ENCODE measurements around the gene RNF44.

Gene RNF44

GRCh38 chr5:176536902-176537553, at the start of gene RNF44:
Gene RNF44, minus strand, starts transcription at chr5:176537402. Its CDS starts 4,930 bp downstream, at chr5:176532472.
- DNase-seq, result peak; percentile 98

- no peak for DNase-seq
These were observed 45.9 kb upstream of the RNF44 start for GRCh38 chr5:176583076-176583475.

- no peak for DNase-seq
These were observed 44.2 kb upstream of the RNF44 start for GRCh38 chr5:176581361-176581760.

- DNase-seq, result no peak
These were observed 42.1 kb upstream of the RNF44 start for GRCh38 chr5:176579323-176579722.

- DNase-seq, result peak; percentile 27
These were observed 41.2 kb upstream of the RNF44 start for GRCh38 chr5:176578391-176578808.

DNA sequence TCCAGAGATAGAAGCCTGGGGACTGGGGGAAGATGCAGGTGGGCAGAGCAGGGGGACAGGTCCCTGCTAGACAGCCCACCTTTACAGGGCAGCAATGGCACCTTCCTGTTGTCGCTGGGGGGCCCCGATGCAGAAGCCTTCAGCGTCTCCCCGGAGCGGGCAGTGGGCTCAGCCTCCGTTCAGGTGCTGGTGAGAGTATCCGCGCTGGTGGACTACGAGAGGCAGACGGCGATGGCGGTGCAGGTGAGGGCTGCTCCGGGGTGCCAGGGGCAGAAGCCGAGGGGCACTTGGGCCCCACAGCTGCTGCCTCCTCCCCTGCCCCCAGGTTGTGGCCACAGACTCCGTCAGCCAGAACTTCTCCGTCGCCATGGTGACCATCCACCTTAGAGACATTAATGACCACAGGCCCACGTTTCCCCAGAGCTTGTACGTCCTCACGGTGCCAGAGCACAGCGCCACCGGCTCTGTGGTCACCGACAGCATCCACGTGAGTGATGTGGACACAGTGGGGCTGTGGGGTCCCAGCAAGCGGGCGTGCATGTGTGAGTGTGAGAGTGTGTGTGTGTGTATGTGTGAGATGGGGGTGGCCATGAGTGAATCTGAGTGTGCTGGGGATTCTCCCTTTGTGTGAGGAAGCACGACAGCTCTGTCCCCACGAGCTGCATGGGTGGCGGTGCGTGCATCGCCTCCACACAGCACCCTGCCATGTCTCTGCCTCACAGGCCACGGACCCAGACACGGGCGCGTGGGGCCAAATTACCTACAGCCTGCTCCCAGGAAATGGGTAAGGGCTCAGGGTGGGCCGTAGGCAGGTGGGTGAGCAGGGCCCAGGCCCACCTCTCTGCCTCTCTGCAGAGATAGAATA, 40.3 kb upstream of the RNF44 start:
- no peak for DNase-seq

DNA sequence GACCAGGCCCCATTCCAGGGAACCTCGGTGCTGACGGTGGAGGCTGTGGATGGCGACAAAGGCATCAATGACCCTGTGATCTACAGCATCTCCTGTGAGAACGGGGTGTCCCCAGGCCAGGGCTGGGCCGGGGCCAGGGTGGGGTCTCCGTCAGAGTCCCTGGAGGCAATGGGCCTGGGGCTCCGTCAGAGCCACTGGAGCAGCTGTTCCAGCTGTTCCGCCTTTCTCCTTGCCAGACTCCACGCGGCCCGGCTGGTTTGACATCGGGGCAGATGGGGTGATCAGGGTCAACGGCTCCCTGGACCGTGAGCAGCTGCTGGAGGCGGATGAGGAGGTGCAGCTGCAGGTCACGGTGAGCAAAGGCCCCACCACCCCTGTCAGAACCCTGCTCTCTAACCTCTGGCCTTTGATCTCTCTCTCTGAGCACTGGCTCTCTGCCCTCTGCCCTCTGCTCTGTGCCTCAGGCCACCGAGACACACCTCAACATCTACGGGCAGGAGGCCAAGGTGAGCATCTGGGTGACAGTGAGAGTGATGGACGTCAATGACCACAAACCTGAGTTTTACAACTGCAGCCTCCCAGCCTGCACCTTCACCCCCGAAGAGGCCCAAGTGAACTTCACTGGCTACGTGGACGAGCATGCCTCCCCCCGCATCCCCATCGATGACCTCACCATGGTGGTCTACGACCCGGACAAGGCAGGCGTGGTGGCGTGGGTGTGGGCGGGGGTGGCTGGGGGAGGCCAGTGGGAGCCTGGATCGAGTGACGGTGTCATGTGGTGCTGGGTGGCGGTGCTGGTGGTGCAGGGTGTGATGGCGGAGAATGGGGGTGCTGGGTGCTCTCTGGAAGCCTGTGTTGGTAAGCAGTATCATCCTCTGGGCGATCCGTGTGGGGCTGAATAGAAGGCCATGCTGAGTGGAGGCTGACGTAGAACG, 38.6 kb upstream of the RNF44 start:
- no peak for DNase-seq

- DNase-seq, result no peak
These were observed 37.9 kb upstream of the RNF44 start for GRCh38 chr5:176575066-176575465.

DNA sequence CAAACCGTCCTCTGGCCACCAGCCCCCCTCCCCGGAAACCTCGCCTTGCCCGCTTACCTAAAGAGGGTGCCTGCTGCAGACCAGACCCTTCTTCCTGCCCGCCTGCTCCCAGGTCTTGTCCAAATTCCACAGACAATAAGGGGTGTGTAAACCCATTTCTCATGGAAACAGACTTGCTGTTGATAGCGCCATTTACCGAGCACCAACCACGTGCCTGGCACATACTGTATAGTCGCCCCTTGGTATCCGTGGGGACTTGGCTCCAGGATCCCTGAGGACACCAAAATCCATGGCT, 37.0 kb upstream of the RNF44 start:
- DNase-seq, result no peak

DNA sequence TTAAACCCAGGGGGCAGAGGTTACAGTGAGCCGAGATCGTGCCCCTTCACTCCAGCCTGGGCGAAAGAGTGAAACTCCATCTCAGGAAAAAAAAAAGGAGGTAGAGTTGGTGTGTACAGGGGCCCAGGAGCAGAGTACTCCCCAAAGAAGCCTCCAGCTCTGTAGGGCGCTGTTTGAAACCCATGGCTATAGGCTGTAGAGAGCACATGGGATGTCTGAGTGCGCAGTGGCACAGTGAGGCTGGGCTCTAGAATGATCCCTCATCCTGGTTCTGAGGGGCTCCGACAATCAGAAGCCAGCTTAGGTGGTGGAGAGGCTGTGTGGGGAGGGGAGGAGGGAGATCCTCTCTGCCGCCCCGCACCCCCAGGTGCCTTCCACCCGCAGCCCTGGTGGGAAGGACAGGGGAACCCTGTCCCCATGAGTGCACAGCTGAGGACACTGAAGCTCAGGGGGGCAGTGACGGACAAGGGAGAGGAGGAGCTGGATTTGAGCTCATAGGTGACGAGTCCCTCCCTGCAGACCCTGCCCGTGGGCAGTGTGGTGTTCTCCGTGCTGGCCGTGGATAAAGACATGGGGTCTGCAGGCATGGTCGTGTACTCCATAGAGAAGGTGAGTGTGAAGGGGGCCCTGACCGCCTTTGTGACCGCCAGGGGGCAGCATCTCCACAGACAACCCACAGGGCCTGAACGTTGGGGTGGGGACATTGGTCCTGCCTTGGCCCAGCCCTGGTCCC, 36.5 kb upstream of the RNF44 start:
- peak; percentile 42 for DNase-seq

DNA sequence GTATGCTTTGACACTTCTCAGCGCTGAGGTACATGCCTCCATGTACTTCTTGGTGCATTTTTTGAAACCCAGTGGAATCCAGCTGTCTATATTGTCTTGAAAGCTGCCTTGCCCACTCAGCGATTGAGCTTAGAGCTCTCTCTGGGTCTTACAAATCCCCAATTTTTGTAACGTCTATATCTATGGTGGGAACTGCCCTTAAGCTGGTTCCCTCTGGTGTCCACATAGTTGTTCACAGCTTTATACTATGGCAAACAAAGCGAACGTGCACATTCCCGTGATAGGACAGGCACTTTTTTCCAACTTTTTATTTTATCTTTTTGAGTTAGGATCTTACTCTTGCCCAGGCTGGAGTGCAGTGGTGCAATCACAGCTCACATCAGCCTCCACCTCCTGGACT, 32.8 kb upstream of the RNF44 start:
- peak; percentile 10 for DNase-seq

DNA sequence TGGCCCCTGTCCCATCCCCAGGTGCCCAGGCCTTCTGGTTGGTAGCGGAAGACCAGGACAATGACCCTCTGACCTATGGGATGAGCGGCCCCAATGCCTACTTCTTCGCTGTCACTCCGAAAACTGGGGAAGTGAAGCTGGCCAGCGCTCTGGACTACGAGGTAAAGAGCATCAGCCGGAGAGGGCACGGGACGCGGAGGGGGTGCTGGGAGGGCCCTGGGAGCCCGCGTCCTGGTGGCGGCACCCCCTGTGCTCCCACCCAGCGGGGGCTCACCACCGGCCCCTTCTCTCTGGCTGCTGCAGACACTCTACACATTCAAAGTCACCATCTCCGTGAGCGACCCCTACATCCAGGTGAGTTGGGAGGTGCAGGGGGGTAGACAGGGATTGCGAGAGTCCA, 31.5 kb upstream of the RNF44 start:
- DNase-seq, result no peak

GRCh38 chr5:176565760-176566288, 28.6 kb upstream of the RNF44 start:
- DNase-seq, result no peak

- DNase-seq, result peak; percentile 43
These were observed 26.8 kb upstream of the RNF44 start for GRCh38 chr5:176564002-176564401.

GRCh38 chr5:176562189-176562588, 25.0 kb upstream of the RNF44 start:
- DNase-seq, result no peak

DNA sequence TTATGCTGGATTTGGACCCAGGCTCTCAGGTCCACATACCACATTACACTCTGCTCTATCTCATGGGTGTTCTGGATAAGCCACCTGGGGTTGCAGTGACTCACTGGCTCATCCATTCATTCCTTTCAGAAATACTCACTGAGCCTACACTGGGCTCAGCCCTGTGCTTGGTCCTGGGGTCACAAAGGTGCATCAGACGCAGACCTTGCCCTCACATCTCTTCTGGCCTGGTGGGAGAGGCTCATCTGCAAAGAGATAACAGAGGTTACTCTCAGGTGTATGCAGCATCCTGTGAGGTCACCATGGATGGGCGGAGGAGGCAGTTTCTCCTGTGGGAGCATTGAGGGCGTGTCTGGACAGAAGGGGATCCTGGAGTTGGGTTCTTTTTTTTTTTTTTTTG, 24.1 kb upstream of the RNF44 start:
- DNase-seq, result no peak

- DNase-seq, result no peak
These were observed 23.2 kb upstream of the RNF44 start for GRCh38 chr5:176560364-176560763.

- DNase-seq, result no peak
These were observed 22.5 kb upstream of the RNF44 start for GRCh38 chr5:176559683-176560082.

GRCh38 chr5:176557846-176558245, 20.6 kb upstream of the RNF44 start:
- no peak for DNase-seq

DNA sequence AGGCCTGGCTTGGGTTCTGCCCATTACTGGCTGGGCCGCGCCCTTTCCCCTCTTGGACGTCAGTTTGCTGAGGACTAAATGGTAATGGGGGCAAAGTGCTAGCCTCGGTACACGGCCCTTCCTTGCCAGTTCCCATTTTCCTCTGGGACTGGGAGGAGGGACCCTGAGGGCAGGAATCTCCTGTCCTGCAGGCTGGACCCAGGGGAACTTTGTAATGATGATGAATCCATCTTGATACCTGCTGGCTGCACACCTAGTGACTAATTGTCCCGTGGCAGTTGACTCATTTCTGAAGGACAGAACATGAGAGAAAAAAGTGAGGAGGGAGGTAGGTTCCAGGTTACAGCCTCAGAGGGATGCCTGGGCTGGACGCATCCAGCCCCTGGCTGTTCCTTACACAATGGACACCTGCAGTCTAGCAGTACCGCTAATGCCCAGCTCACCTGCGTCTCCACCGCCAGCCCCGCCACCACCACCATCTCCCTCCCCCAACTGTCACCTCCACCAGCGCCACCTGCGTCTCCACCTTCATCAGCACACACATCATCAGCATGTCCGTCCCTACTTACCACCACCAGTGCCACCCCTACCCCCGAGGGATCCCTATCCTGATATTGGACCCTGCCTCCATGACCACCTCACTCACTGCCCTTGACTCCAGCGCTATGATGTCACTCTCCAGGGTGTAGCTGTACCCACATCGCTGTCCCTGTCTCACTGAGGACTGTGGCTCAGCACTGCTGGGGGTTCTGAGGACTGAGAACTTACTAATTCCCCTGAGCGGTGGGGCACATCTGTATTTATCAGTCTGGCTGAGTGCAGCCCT, 16.3 kb upstream of the RNF44 start:
- DNase-seq, result no peak

GRCh38 chr5:176552332-176552869, 15.2 kb upstream of the RNF44 start:
- no peak for DNase-seq

Data from fibroblast of skin of right biceps (primary cell).